Lung (tissue), 12 donors: ENCODE results near the gene GSTK1. TPM values are rescaled to one million over a fixed set of nuclear protein-coding genes. Genes with fewer than 3 reads are reported as not detected.
A peak's percentile ranks its signal among the peaks of the same experiment; 100 is the strongest.

Experiments
- ATAC-seq: fragments of 200-7000 bp; cut with Tn5 transposase; one replicate; pipeline ENCODE4 v1.9.1; 2020; ENCODE audit warnings: moderate number of reproducible peaks; ENCODE audit not compliant: insufficient read depth, low FRiP score
- DNase-seq, 3 donors: peaks; one replicate each; pipeline ENCODE4 v3.0.0-alpha.2; 2013 to 2017
- H3K27ac ChIP-seq, 2 donors: one replicate each; pipeline ENCODE4 v1.5.1; 2013; ENCODE audit warnings: mild to moderate bottlenecking in 2 of 2, moderate library complexity in 2 of 2, control low read depth in 1 of 2, inconsistent platforms in 1 of 2, low read depth in 1 of 2, low read length in 1 of 2
- H3K27me3 ChIP-seq, 3 donors: one replicate each; pipeline ENCODE4 v1.5.1; 2013; ENCODE audit warnings: low read length in 2 of 3; ENCODE audit not compliant: control insufficient read depth in 3 of 3, insufficient read depth in 3 of 3
- H3K36me3 ChIP-seq, 4 donors: one replicate each; pipeline ENCODE4 v1.5.1; 2013; ENCODE audit warnings: low read length in 4 of 4, mild to moderate bottlenecking in 1 of 4, moderate library complexity in 1 of 4; ENCODE audit not compliant: control insufficient read depth in 4 of 4, insufficient read depth in 4 of 4
- H3K4me1 ChIP-seq, 5 donors: one replicate each; pipeline ENCODE4 v1.5.1; 2013; ENCODE audit warnings: low read length in 5 of 5, mild to moderate bottlenecking in 2 of 5, moderate library complexity in 1 of 5; ENCODE audit not compliant: control insufficient read depth in 5 of 5, insufficient read depth in 5 of 5
- H3K4me3 ChIP-seq: one replicate; pipeline ENCODE4 v1.5.1; 2013; ENCODE audit warnings: mild to moderate bottlenecking, control low read depth, moderate library complexity
- H3K9ac ChIP-seq, 2 donors: one replicate each; pipeline ENCODE4 v1.5.1; 2013; ENCODE audit warnings: low read length in 2 of 2, control low read depth in 1 of 2; ENCODE audit not compliant: insufficient read depth in 1 of 2
- H3K9me3 ChIP-seq, 4 donors: one replicate each; pipeline ENCODE4 v1.5.1; 2013; ENCODE audit warnings: low read length in 3 of 4, mild to moderate bottlenecking in 1 of 4, moderate library complexity in 1 of 4; ENCODE audit not compliant: control insufficient read depth in 4 of 4, insufficient read depth in 3 of 4
- WGBS, 2 donors: extraction: QIAGEN DNeasy Blood & Tissue Kit; methylation state at CpG; one replicate each; pipeline ENCODE4 v1.1.7; 2013; 5-methylcytosine and 5-hydroxymethylcytosine counted together
- polyA plus RNA-seq, 2 donors: library from polyadenylated mRNA; stranded (reverse); fragments of 200-250 nt; gene quantifications; one replicate each; pipeline ENCODE4 v1.2.1, GENCODE V29; 2013
- total RNA-seq, 2 donors: library from RNA; depleted of rRNA in 1 of 2; stranded (reverse); fragments of >200 nt in 1 of 2; gene quantifications; one replicate each; pipeline ENCODE4 v1.2.1, GENCODE V29; 2014 to 2021
- TF ChIP-seq, protein P1 (sequence below): IDR thresholded peaks from 2 replicates; pipeline ENCODE4 v1.5.1; 2012; ENCODE audit warnings: mild to moderate bottlenecking; ENCODE audit errors: control extremely low read depth, extremely low read depth
- donor health status: control.
- donor health status: control.
- donor health status: Bipolar disorder and iron deficiency.
- donor health status: healthy.
- donor health status: DM: yes; HTN: yes; CAD: no.

GSTK1 gene
- total and polyA plus RNA-seq, 4 donors: 110 to 130 (median 119) TPM

DNA sequence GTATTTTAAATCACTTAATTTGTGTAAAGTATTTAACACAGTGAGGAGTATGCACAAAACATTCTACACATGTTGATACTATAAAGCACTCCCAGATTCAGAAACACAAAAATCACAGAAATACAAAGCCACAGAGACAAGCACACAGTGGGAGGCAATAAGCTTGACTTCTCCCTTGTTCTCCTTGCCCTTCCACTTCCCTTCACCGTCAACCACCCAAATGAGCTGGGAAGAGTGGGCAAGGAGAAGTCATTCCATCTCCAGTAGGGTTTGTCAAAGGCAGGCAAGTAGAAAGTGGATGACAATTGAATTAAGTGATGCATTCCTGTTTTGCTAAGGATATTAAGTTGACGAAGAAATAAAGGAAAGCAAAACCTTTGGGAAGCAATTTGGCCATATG is 17.3 kb downstream of the GSTK1 start:
- no peaks in the 10 kb centered on the region for H3K27me3 ChIP-seq
- TF ChIP-seq, protein P1, sequence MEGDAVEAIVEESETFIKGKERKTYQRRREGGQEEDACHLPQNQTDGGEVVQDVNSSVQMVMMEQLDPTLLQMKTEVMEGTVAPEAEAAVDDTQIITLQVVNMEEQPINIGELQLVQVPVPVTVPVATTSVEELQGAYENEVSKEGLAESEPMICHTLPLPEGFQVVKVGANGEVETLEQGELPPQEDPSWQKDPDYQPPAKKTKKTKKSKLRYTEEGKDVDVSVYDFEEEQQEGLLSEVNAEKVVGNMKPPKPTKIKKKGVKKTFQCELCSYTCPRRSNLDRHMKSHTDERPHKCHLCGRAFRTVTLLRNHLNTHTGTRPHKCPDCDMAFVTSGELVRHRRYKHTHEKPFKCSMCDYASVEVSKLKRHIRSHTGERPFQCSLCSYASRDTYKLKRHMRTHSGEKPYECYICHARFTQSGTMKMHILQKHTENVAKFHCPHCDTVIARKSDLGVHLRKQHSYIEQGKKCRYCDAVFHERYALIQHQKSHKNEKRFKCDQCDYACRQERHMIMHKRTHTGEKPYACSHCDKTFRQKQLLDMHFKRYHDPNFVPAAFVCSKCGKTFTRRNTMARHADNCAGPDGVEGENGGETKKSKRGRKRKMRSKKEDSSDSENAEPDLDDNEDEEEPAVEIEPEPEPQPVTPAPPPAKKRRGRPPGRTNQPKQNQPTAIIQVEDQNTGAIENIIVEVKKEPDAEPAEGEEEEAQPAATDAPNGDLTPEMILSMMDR: no peak
- no peak for DNase-seq
- H3K9me3 ChIP-seq: no peaks in the 10 kb centered on the region
- H3K4me3 ChIP-seq: no peak overlapping the region
- 71 to 84% methylated on average over 2 of the region's 2 CpGs for WGBS, 2 donors
- no peaks in the 10 kb centered on the region for H3K36me3 ChIP-seq
- no peak overlapping the region for H3K9ac ChIP-seq
- peaks cover 0 to 15% (median 7%) of the 10 kb centered on the region in 5 donors for H3K4me1 ChIP-seq
- no peak overlapping the region for H3K27ac ChIP-seq
- no peak for ATAC-seq

DNA sequence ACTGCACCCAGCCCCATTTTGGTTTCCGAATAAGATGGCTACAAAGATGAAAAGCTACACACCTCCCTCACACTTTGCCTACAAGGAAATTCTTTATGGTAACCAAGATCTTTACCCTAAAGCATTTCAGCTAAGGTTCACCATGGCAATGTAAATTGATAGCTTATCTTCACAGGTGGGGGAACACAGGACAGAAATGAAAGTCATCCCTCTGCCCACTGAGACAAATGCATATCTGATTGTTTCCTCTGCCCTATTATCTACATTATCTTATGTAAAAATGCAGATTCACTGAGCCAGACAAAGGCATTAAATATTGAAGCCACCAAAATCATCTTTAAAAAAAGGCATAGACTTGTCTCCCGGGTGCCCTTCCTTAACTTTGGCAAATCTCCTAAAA is 18.3 kb downstream of the GSTK1 start:
- Histone ChIP-seq H3K9ac (no peak overlapping the region), H3K36me3 (no peaks in the 10 kb centered on the region), H3K4me3 (no peak overlapping the region), H3K27me3 (no peaks in the 10 kb centered on the region), H3K27ac (no peak overlapping the region), H3K9me3 (no peaks in the 10 kb centered on the region), H3K4me1 (peaks cover 0 to 15% (median 7%) of the 10 kb centered on the region in 5 donors)
- WGBS, 2 donors: 97 to 98% methylated on average over 2 of the region's 2 CpGs
- DNase-seq (no peak), ATAC-seq (no peak)
- TF ChIP-seq, protein P1: no peak

DNA sequence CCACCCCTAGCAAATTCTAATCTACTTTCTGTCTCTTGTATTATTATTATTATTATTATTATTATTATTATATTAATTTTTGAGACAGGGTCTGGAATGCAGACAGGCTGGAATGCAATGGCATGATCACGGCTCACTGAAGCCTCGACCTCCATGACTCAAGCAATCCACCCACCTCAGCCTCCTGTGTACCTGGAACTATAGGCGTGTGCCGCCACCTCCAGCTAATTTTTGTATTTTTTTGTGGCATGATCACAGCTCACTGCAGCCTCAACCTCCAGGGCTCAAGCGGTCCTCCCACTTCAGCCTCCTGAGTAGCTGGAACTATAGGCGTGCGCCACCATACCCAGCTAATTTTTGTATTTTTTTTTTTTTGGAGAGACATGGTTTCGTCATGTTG is 18.9 kb downstream of the GSTK1 start:
- Histone ChIP-seq H3K9me3 (no peaks in the 10 kb centered on the region), H3K4me3 (no peak overlapping the region), H3K27ac (no peak overlapping the region), H3K36me3 (no peaks in the 10 kb centered on the region), H3K27me3 (no peaks in the 10 kb centered on the region), H3K9ac (no peak overlapping the region), H3K4me1 (peaks cover 0 to 15% (median 7%) of the 10 kb centered on the region in 5 donors)
- ATAC-seq: no peak
- TF ChIP-seq, protein P1: no peak
- no peak for DNase-seq
- WGBS, 2 donors: 95 to 97% methylated on average over 8 of the region's 8 CpGs

DNA sequence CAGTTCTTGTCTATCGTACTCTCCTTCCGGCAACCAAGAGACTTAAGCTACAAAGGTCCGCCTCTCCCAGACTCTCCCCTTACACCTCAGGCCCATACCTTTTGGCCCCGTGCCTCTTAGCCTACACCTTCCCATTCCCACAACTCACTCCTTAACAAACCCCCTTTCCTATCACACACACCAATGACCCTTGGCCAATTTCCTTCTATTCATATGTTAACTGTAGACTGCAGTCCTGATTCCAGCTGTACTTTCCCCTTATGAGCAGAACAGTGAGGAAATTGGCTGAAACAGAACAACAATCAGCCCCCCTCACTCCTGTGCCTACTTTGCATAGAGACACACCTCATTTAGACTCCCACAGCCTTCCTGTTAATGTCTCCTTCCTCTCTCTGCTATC is 20.1 kb downstream of the GSTK1 start:
- no peaks in the 10 kb centered on the region for H3K27me3 ChIP-seq
- WGBS, 2 donors: 91 to 99% methylated on average over 4 of the region's 4 CpGs
- peaks cover 0 to 15% (median 13%) of the 10 kb centered on the region in 5 donors for H3K4me1 ChIP-seq
- H3K27ac ChIP-seq: no peak overlapping the region
- TF ChIP-seq, protein P1: no peak
- DNase-seq (peak in 1 of 3 donors; percentile 10), ATAC-seq (no peak)
- H3K4me3 ChIP-seq: no peak overlapping the region
- no peak overlapping the region for H3K9ac ChIP-seq
- no peaks in the 10 kb centered on the region for H3K36me3 ChIP-seq
- no peaks in the 10 kb centered on the region for H3K9me3 ChIP-seq
